Amniotic epithelial cell (primary cell): ENCODE data around the gene SYNJ1.
"Not testable (repeated sequence)": the region's sequence is repeated elsewhere in the genome, so short reads cannot be mapped to it uniquely, and the experiment has no call there.

Source experiments
- DNase-seq: peaks from one replicate; pipeline ENCODE4 v3.0.0-alpha.2; 2010; ENCODE audit warnings: low read depth

Gene SYNJ1

DNA sequence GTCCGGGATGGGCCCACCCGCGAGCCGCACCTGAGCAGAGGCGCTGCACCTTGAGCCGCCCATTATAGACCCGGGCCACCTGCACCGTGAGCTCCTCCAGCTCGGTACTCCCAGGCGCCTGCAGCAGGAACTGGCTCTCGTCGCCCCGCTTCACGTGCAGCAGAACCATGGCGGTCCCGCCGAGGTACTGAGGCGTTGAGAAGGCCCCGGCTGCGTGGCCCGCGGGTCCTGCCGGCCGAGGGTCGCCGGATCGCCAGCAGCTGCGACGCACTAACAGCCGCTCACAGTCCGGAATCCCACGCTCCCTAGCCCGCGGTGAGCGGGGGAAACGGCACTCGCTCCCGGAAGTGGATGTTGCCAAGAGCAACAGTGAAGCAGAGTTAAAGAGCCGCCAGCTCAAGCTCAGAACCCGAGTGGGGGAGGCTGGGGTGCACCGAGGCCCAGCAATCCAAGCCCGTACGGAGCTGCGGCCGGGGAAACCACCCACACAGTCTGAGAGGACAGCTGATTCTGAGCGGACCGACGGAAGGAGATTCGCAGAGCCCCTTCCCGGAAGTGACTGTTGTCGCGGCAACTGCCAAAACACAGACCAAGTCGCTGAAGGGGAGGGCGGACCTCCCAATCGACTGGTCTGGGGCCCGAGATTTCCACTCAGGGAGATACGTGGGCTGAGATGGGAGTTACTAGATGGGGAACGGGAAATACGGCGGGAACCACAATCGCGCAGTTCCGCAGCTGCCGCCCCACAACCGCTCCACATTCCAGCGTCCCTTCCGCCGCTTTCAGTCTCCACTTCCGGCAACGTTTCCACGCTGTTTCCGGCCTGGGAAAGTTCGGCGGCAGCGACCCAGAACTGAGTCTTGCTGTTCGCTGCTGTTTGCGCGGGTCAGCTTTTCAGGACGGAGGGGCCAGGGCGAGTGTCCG is 115.5 kb downstream of the SYNJ1 start, which contains the start of gene CFAP298:
Gene CFAP298 (minus strand): TSS at position 303 of the 924 bp plus-strand sequence. CDS start 134 bp downstream, at position 169.
- peak; percentile 97 for DNase-seq

DNA sequence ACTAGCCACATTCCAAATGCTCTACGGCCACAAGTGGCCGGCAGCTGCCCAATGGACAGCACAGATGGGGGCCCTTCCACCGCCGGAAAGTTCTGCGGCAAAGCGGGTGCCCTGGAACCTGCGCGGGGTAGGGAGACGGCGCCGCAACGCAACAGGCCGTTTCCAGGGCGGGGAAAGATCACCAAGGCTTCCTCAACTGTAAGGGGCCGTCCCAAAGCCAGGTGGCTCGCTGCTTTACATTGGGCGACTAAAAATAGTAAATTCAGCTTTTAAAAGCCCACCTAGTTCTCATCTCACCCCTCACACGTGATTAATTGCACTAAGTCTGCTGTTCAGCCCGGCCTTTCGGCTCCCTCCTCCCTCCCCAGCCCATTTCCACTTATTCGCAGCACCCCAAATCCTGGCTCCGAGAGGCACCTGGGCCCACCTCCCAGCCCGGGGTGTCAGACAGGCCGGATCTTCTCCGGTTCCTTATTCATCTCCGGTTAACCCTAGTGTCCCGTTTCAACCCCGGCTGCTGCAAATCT is 116.3 kb downstream of the SYNJ1 start:
- DNase-seq, result peak; percentile 14

- not testable (repeated sequence) for DNase-seq
Observed at GRCh38 chr21:32610940-32611339, 116.9 kb downstream of the SYNJ1 start.

DNA sequence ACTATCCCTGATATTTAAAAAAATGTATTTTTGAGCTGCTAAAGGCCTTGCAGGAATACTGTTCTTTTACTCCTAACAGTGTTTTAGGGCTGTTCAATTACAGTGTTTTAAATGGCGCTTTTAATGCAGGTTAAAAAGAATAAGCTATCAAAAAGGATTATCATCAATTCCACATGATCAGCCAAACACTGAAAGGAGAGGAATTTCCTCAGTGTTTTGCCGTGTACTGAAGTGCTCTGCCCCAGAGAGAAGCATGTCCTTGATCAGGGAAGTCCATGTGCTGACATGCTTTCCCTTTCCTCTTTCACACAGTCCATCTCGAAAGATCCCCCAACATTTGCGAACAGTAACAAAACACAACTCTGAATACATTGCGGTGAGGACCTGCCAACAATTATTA is 119.0 kb downstream of the SYNJ1 start:
- no peak for DNase-seq

GRCh38 chr21:32605469-32605868 is 122.3 kb downstream of the SYNJ1 start:
- no peak for DNase-seq

DNA sequence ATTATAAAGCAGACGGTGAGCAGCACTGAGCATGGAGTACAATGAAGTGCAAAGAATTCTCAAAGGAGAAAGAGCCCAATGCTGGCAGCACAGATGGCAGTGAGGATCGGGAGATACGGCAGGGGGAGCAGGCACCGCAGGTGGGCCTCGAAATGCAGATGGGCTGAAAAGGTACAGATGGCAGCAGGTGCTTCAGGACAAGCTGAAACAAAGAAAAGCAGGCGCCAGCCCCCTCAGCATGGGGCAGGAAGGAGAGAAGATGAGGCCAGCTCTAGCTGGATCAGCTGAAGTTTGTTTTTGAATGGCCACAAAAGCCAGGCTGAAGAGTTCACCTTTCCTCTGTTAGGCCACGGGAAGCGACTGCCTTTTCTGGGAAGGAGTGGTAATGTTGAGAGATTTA is 123.3 kb downstream of the SYNJ1 start:
- DNase-seq, result no peak

GRCh38 chr21:32603131-32603530 is 124.7 kb downstream of the SYNJ1 start:
- no peak for DNase-seq

GRCh38 chr21:32602099-32602498 is 125.7 kb downstream of the SYNJ1 start:
- no peak for DNase-seq

DNA sequence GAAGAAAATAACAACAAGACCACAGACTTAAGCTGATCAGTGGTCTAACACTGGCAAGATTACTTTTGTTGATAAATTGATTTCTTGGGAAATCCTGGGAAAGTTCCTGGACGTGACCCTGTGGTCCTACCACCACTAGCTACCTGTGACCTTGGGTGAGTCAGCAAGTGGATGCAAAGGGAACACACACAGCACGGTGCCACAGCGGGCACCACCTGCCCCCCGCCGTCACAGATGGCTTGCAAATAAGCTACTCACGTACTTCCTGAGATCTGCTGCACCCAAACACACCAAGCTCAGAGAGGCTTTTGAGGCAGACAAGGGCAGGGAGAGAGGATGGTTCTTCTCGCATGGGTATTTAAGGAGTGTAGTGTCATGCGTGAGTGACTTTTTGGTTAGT is 128.3 kb downstream of the SYNJ1 start:
- DNase-seq, result no peak

GRCh38 chr21:32599091-32599490 is 128.7 kb downstream of the SYNJ1 start:
- no peak for DNase-seq

GRCh38 chr21:32597205-32597604 is 130.6 kb downstream of the SYNJ1 start:
- DNase-seq, result peak; percentile 89

GRCh38 chr21:32595431-32595830 is 132.4 kb downstream of the SYNJ1 start:
- no peak for DNase-seq

DNA sequence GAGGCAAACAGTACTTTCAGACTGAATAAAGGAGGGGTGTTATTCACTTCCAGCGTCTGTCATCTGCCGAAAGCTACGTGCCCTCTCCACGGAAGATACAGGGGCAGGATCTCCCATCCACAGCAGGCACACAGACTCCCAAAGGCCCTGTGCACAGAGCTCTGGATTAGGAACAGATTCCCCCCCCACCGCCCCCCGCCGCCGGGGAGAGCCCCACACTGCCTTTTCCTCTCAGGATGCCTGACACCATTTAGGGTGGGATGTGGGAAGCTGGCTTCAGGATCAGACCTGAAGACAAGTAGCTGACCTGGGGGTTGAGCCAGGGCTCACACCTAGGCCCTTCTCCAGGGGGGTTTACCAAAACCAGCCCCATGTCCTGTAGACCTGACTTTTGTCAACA is 134.1 kb downstream of the SYNJ1 start:
- DNase-seq, result no peak

GRCh38 chr21:32592929-32593502 is 134.8 kb downstream of the SYNJ1 start:
- no peak for DNase-seq

GRCh38 chr21:32590130-32590529 is 137.7 kb downstream of the SYNJ1 start:
- no peak for DNase-seq

GRCh38 chr21:32587651-32588050 is 140.2 kb downstream of the SYNJ1 start:
- DNase-seq, result no peak

DNA sequence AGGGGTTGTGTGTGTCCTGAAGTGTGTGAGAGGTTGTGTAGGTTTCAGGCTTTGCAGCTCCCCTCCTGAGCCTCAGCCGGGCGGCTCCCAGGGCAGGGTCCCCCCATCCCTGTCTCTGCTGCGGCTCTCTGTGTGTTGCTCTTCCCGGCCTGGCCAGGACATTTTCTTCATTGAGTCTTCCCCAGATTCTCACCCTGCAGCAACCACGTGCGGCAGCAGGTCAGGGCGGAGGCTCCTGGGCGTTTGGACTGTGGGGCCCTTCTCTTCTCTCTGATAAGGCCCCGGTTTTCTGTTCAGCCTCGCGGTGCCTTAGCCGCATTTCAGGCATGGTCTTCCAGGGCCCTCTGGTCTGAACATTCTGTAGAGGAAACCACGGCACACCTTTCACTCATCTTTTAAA is 140.7 kb downstream of the SYNJ1 start:
- no peak for DNase-seq

DNA sequence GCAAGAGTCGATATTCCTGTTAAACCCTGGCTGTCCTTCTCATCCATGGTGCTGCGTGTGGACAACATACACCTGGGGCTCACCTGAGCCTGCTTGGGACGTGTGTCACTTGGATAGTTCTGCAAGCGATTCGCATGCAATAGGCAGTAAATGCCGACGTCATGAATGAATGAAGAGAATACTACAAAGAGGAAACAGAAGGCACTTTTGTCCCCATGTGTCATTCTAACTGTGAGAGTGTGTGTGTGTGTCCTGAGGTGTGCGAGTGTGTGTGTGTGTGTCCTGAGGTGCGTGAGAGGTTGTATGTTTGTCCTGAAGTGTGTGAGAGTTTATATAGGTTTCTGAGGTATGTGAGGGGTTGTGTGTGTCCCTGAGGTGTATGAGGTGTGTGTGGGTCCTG is 141.8 kb downstream of the SYNJ1 start:
- no peak for DNase-seq

- DNase-seq, result no peak
Observed at GRCh38 chr21:32585042-32585710, 142.6 kb downstream of the SYNJ1 start, which contains the start of gene TCP10L. TSS of gene TCP10L (minus strand) at chr21:32585523. CDS start at chr21:32584304, 1,219 bp downstream.

GRCh38 chr21:32584472-32584871 is 143.3 kb downstream of the SYNJ1 start:
- DNase-seq, result no peak

DNA sequence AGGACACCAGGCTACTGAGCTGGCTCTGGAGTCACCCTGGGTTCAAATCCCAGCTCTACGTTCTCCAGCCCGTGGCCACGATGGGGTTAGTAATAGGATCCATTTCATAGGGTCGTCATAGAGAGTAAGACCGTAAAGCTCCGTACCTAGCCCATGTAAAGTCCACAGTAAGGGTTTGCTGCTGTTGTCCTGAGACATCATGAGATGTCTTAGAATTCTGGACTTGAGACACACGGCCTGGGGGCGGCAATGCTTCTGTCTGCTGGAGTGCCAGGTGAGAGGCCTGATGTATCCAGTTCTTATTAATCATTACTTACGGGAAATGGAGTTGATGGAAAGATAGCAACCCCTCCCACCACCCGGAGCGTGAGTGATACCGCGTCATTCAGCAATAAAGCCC is 146.1 kb downstream of the SYNJ1 start:
- DNase-seq, result no peak

DNA sequence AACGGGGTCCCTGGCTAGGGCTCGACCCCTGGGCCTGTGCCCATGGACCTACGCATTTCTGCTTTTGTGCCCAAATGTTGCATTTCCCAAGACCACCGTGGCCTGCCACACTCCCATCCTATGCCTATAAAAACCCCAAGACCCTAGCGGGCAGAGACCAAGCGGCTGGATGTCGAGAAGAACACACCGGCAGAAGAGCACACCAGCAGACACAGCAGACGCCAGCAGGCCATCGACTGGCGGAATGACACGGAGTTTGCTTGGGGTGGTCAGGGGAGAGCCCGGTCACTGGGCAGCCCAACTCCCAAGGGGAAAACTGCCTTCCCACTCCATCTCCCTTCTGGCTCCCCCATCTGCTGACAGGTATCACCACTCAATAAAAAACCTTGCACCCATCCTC is 146.9 kb downstream of the SYNJ1 start:
- DNase-seq, result no peak
